K562 (cell line): ENCODE measurements around the gene CST6. TPM values are rescaled to one million over a fixed set of nuclear protein-coding genes. Genes with fewer than 3 reads are reported as not detected.

Experiments used
- ATAC-seq: fragments of 200-7000 bp; cut with Tn5 transposase; 3 replicates; pipeline ENCODE4 v1.9.1; 2020; ENCODE audit warnings: moderate library complexity
- BruUV-seq: library from RNA; stranded (reverse); fragments of 400-500 nt; replicated peaks from 2 replicates; lab custom pipeline; 2021; lab: Mats Ljungman, UMichigan
- CTCF ChIA-PET: fragments of 300-600 bp; formaldehyde crosslinking; extraction: SDS; loops from one replicate; lab custom pipeline; 2021; ENCODE audit warnings: low intra/inter-chr PET ratio; lab: Yijun Ruan, JAX
- POLR2A ChIA-PET: fragments of 300-600, 350-650 bp; sonication (Branson Sonifier 250); formaldehyde crosslinking; extraction: SDS; loops from one replicate; lab custom pipeline; 2021; ENCODE audit warnings: antibody characterized with exemption, inconsistent platforms; lab: Yijun Ruan, JAX
- DNase-seq, 4 experiments: peaks; one replicate each; pipeline versions ENCODE4 v3.0.0 to v3.0.0-alpha.2; 2011 to 2018; ENCODE audit warnings: low spot score in 3 of 4, mixed read lengths in 3 of 4; ENCODE audit errors: extremely low read depth in 1 of 4
- FAIRE-seq: peaks from 2 replicates; lab custom pipeline; 2011; peaks lifted over from hg19 to GRCh38; lab: Jason Lieb, UNC
- H2AFZ ChIP-seq: 2 replicates; pipeline ENCODE4 v1.6.0; 2011; ENCODE audit warnings: low read depth, low read length, control low read depth, inconsistent platforms
- H3K27ac ChIP-seq: fragments of 200-600 bp; 3 replicates; pipeline ENCODE4 v1.8.0; 2011; ENCODE audit warnings: low read depth, mild to moderate bottlenecking, control low read depth, inconsistent platforms, low read length, moderate library complexity, mixed read lengths; ENCODE audit errors: extremely low read depth
- H3K27me3 ChIP-seq, 2 experiments: fragments of 300-600 bp in 1 of 2; 2 replicates in 1 of 2; 3 replicates in 1 of 2; pipeline versions ENCODE4 v1.6.0 to v1.8.0; 2011; ENCODE audit warnings: inconsistent platforms in 2 of 2, low read length in 2 of 2, mild to moderate bottlenecking in 1 of 2, mixed read lengths in 1 of 2, moderate library complexity in 1 of 2; ENCODE audit not compliant: control insufficient read depth in 2 of 2, insufficient read depth in 2 of 2
- H3K36me3 ChIP-seq: fragments of 300-600 bp; 3 replicates; pipeline ENCODE4 v1.8.0; 2011; ENCODE audit warnings: mild to moderate bottlenecking, low read length, inconsistent platforms; ENCODE audit not compliant: control insufficient read depth, insufficient read depth
- H3K4me1 ChIP-seq, 2 experiments: fragments of 200-600 bp in 1 of 2; replicated peaks in 1 of 2; 2 replicates in 1 of 2; 3 replicates in 1 of 2; pipeline versions ENCODE4 v1.5.1 to v1.8.0; 2011; ENCODE audit warnings: inconsistent platforms in 2 of 2, low read length in 2 of 2, mild to moderate bottlenecking in 1 of 2, mixed read lengths in 1 of 2, moderate library complexity in 1 of 2; ENCODE audit not compliant: control insufficient read depth in 2 of 2, insufficient read depth in 2 of 2
- H3K4me2 ChIP-seq: 2 replicates; pipeline ENCODE4 v1.6.1; 2011; ENCODE audit warnings: low read length, control low read depth, inconsistent platforms, mixed read lengths; ENCODE audit not compliant: insufficient read depth
- H3K4me3 ChIP-seq: fragments of 200-600 bp; sonication (generic), shearing (Covaris generic); 2 replicates; pipeline ENCODE4 v1.5.1; 2016; ENCODE audit warnings: control low read depth, inconsistent platforms
- H3K79me2 ChIP-seq: fragments of 200-600 bp; 3 replicates; pipeline ENCODE4 v1.8.0; 2011; ENCODE audit warnings: low read length, inconsistent platforms; ENCODE audit not compliant: control insufficient read depth, insufficient read depth
- H3K9ac ChIP-seq, 2 experiments: 2 replicates each; pipeline versions ENCODE4 v1.6.0 to v1.6.1; 2011; ENCODE audit warnings: low read depth in 2 of 2, low read length in 2 of 2, control low read depth in 1 of 2, inconsistent platforms in 1 of 2, mild to moderate bottlenecking in 1 of 2, mixed read lengths in 1 of 2; ENCODE audit not compliant: insufficient read depth in 1 of 2
- H3K9me1 ChIP-seq: one replicate; pipeline ENCODE4 v1.6.0; 2011; ENCODE audit warnings: inconsistent platforms, mild to moderate bottlenecking, low read length, moderate library complexity; ENCODE audit not compliant: control insufficient read depth, insufficient read depth
- H3K9me3 ChIP-seq: replicated peaks from 2 replicates; pipeline ENCODE4 v1.5.1; 2011; ENCODE audit warnings: low read depth, low read length, inconsistent platforms; ENCODE audit not compliant: control insufficient read depth, insufficient read depth
- H4K20me1 ChIP-seq: replicated peaks from 2 replicates; pipeline ENCODE4 v1.6.1; 2011; ENCODE audit warnings: low read length, inconsistent platforms, mixed read lengths; ENCODE audit not compliant: control insufficient read depth, insufficient read depth
- EHMT2 ChIP-seq: fragments of 450-650 bp; IDR thresholded peaks from 2 replicates; pipeline ENCODE4 v1.6.1; 2018; ENCODE audit warnings: antibody characterized with exemption
- WGBS: fragments of 100-300 bp; shearing (Covaris generic); methylation state at CpG from one replicate; pipeline ENCODE4 v1.1.6; 2016; ENCODE audit warnings: low coverage, mixed read lengths; ENCODE audit not compliant: insufficient coverage; ENCODE audit errors: missing lambda C conversion rate; 5-methylcytosine and 5-hydroxymethylcytosine counted together
- in situ Hi-C: fragments of 300-500 bp; cut with MboI; formaldehyde crosslinking; loops from 4 replicates; pipeline ENCODE4 v1.15.0; 2018; ENCODE audit warnings: inconsistent platforms, mixed read lengths
- intact Hi-C: fragments of 100-400 bp; cut with micrococcal nuclease; formaldehyde crosslinking; loops from 2 replicates; pipeline ENCODE4 v1.14.2; 2022
- polyA plus RNA-seq, 8 experiments: library from polyadenylated mRNA; depleted of rRNA in 4 of 8; stranded (reverse) in 5 of 8; unstranded in 3 of 8; fragments of >200 nt; fragmentation: Nextera tagmentation in 2 of 8; fragmentation: Illumina TruSeq in 1 of 8; extraction: Ambion mirVana in 2 of 8; extraction: Trizol in 1 of 8; gene quantifications; 2 replicates each; pipeline versions ENCODE4 v1.2.1 to v1.2.3, GENCODE V29; 2011 to 2014; ENCODE audit warnings: inconsistent platforms in 1 of 8, missing spikeins in 1 of 8
- total RNA-seq, 7 experiments: library from RNA; depleted of rRNA in 6 of 7; stranded (reverse); fragments of >200 nt in 6 of 7; fragmentation: Illumina TruSeq in 2 of 7; extraction: Trizol in 2 of 7; gene quantifications; 2 replicates each; pipeline versions ENCODE4 v1.2.1 to v1.2.3, GENCODE V29; 2011 to 2021; ENCODE audit warnings: low replicate concordance in 1 of 7
- TF ChIP-seq, protein P1 (sequence below), 2 experiments: fragments of 450-650 bp; formaldehyde crosslinking in 1 of 2; IDR thresholded peaks; 2 replicates each; pipeline versions ENCODE4 v1.4.0 to v1.6.1; 2014 to 2020; ENCODE audit warnings: mild to moderate bottlenecking in 2 of 2, borderline replicate concordance in 1 of 2, low read depth in 1 of 2
- TF ChIP-seq, protein P2 (sequence below): sonication (generic); formaldehyde crosslinking; IDR thresholded peaks from 2 replicates; pipeline ENCODE4 v1.8.0; 2023; ENCODE audit warnings: mild to moderate bottlenecking, missing genetic modification reagents

Gene CST6
- total and polyA plus RNA-seq, 9 of the 15 experiments (the other 6 are each of a cell fraction or from before 2014, with no cell fraction given) = not detected

DNA sequence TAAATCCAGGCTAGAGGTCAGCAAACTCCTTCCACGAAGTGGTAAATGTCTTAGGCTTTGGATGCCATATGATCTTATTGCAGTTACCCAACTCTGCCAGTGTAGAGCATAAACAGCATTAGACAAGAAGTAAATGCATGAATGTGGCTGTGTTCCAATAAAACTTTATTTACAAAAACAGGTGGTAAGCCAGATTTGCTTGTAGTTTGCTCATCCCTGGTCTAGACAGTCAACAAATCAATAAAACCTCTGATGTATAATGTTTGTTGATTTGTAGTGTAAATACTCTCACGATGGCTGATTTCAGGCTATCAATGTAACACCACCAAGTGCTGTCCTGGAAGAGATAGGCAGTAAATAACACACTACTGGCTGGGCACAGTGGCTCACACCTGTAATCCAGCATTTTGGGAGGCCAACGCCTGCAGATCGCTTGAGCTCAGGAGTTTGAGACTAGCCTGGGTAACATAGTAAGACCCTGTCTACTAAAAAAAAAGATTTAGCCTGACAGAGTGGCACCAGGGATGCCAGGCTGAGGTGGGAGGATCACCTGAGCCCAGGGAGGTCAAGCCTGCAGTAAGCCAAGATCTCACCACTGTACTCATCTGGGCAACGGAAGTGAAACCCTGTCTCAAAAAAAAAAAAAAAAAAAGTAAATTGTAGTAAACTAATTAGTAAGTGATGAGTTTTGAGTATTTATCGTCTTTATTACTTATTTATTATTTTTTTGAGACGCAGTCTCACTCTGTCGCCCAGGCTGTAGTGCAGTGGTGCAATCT lies 21.3 kb downstream of the CST6 start:
- no peak for DNase-seq
- intact Hi-C loops (no loop called here), in situ Hi-C loops (no loop called here)
- no peaks in the 10 kb centered on the region for H3K36me3 ChIP-seq
- BruUV-seq = no TSS peak
- CTCF ChIA-PET = no interaction called here
- ATAC-seq = no peak
- peaks cover 2 to 5% of the 10 kb centered on the region in 2 experiments; a peak in 3 of 5 replicates for H3K27me3 ChIP-seq
- no peaks in the 10 kb centered on the region for H4K20me1 ChIP-seq
- H3K4me1 ChIP-seq = no peaks in the 10 kb centered on the region
- H3K4me3 ChIP-seq = no peak overlapping the region
- no peak overlapping the region for H2AFZ ChIP-seq
- FAIRE-seq = no peak
- H3K79me2 ChIP-seq = no peaks in the 10 kb centered on the region
- H3K9me1 ChIP-seq = no peaks in the 10 kb centered on the region
- H3K27ac ChIP-seq = no peak overlapping the region
- 25% methylated on average over 8 of the region's 8 CpGs for WGBS
- no peak overlapping the region for H3K9ac ChIP-seq
- POLR2A ChIA-PET = interaction anchor here (0.6 kb wide), 1 partner anchor 133 kb away, joined by 3 read pairs; the partner anchor contains the start of gene FOSL1
- H3K9me3 ChIP-seq = peaks cover 3% of the 10 kb centered on the region; the same call in 1 of the 2 replicates
- no peak overlapping the region for H3K4me2 ChIP-seq
- TF ChIP-seq, protein P1, sequence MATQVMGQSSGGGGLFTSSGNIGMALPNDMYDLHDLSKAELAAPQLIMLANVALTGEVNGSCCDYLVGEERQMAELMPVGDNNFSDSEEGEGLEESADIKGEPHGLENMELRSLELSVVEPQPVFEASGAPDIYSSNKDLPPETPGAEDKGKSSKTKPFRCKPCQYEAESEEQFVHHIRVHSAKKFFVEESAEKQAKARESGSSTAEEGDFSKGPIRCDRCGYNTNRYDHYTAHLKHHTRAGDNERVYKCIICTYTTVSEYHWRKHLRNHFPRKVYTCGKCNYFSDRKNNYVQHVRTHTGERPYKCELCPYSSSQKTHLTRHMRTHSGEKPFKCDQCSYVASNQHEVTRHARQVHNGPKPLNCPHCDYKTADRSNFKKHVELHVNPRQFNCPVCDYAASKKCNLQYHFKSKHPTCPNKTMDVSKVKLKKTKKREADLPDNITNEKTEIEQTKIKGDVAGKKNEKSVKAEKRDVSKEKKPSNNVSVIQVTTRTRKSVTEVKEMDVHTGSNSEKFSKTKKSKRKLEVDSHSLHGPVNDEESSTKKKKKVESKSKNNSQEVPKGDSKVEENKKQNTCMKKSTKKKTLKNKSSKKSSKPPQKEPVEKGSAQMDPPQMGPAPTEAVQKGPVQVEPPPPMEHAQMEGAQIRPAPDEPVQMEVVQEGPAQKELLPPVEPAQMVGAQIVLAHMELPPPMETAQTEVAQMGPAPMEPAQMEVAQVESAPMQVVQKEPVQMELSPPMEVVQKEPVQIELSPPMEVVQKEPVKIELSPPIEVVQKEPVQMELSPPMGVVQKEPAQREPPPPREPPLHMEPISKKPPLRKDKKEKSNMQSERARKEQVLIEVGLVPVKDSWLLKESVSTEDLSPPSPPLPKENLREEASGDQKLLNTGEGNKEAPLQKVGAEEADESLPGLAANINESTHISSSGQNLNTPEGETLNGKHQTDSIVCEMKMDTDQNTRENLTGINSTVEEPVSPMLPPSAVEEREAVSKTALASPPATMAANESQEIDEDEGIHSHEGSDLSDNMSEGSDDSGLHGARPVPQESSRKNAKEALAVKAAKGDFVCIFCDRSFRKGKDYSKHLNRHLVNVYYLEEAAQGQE (IDR thresholded peaks at IDR 0.05; ENCODE audit: borderline replicate concordance) = no peak
- TF ChIP-seq, protein P1 (CRISPR knock-in tag; IDR thresholded peaks at IDR 0.05; ENCODE audit: low read depth) = no peak
- no peak for TF ChIP-seq EHMT2
- TF ChIP-seq, protein P2, sequence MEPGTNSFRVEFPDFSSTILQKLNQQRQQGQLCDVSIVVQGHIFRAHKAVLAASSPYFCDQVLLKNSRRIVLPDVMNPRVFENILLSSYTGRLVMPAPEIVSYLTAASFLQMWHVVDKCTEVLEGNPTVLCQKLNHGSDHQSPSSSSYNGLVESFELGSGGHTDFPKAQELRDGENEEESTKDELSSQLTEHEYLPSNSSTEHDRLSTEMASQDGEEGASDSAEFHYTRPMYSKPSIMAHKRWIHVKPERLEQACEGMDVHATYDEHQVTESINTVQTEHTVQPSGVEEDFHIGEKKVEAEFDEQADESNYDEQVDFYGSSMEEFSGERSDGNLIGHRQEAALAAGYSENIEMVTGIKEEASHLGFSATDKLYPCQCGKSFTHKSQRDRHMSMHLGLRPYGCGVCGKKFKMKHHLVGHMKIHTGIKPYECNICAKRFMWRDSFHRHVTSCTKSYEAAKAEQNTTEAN (CRISPR knock-in tag) = no peak
